Measurements from ENCODE around the gene FAM110A. TPM values are rescaled to one million over a fixed set of nuclear protein-coding genes. Genes with fewer than 3 reads are reported as not detected.

The FAM110A gene
- total RNA-seq, 4 donors from 2014 or later = 2.9 to 5.2 (median 3.1) TPM

DNA sequence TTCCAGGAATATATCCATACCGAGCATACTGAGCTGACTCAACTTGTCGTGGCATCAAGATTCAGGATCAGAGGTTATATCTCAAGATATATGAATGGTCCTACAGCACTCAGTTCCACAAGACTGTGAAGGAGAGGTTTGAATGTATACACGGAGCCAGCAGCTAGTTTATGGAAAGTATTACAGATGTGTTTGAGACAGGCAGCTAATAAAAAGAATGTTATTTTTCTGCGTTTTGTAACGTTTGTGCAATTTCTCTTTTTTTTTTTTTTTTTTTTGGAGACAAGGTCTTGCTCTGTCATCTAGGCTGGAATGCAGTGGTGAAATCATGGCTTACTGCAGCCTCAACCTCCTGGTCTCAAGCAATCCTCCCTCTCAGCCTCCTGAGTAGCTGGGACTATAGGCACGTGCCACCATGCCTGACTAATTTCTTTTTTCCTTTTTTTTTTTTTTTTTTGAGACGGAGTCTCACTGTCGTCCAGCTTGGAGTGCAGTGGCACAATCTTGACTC lies 3.4 kb upstream of the FAM110A start:
- ATAC-seq (ENCODE audit: low FRiP score) (no peak), DNase-seq (ENCODE audit: low spot score) (no peak)
- TF ChIP-seq, protein P1, sequence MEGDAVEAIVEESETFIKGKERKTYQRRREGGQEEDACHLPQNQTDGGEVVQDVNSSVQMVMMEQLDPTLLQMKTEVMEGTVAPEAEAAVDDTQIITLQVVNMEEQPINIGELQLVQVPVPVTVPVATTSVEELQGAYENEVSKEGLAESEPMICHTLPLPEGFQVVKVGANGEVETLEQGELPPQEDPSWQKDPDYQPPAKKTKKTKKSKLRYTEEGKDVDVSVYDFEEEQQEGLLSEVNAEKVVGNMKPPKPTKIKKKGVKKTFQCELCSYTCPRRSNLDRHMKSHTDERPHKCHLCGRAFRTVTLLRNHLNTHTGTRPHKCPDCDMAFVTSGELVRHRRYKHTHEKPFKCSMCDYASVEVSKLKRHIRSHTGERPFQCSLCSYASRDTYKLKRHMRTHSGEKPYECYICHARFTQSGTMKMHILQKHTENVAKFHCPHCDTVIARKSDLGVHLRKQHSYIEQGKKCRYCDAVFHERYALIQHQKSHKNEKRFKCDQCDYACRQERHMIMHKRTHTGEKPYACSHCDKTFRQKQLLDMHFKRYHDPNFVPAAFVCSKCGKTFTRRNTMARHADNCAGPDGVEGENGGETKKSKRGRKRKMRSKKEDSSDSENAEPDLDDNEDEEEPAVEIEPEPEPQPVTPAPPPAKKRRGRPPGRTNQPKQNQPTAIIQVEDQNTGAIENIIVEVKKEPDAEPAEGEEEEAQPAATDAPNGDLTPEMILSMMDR (IDR thresholded peaks at IDR 0.05) = no peak

DNA sequence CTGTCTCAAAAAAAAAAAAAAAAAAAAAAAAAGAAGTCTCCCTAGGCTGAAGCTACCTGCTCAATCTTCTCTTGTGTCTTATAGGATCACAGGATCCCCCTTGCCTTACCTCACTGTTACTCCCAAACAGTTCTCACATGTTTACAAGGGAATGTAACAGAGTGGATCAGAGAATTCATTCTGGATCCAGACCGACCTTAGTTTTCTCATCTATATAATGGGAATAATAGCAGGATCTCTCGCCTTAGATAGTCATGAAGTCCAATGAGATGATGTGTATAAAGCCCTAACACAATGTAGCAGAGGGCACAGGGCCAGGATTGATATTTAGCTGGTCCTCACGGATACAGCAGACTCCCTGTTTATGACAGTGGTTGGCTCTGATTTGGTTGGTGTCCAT lies 2.3 kb upstream of the FAM110A start:
- ATAC-seq (ENCODE audit: low FRiP score) = no peak
- no peak for DNase-seq (ENCODE audit: low spot score)
- TF ChIP-seq, protein P1 (IDR thresholded peaks at IDR 0.05) = no peak

DNA sequence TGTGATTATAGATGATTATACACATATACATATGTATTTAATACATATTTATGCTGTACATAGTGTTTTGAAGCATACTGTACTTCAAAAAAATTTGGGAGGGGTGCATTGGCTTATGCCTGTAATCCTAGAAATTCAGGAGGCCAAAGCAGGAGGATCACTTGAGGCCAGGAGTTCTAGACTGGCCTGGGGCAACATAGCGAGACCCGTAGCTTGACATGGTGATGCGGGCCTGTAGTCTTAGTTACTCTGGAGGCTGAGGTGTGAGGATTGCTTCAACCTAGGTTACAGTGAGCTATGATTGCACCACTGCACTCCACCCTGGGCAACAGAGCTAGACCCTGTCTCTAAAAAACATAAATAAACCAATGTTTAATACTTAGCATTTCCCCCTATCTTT lies 1.6 kb upstream of the FAM110A start:
- ATAC-seq (ENCODE audit: low FRiP score) = no peak

DNA sequence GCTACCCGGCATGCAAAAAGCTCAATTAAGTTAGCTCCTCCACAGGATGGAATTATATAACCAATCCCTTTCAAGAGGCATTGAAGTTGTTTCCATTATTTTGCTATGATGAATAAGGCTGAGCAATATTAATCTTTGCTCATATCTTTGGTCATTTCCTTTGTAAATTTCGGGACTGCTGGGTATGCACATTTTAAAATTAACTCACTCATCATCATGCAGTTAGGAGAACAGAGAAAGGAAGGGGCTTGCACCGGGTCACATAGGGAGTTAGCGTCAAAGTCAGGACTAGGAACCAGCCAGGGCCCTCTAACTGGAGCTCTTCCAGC lies 430 bp upstream of the FAM110A start:
- ATAC-seq (ENCODE audit: low FRiP score) (peak; percentile 46), DNase-seq (ENCODE audit: low spot score) (no peak)
- TF ChIP-seq, protein P1 (IDR thresholded peaks at IDR 0.05) = no peak

More for the DNA sequence above, 1.6 kb upstream of the FAM110A start:
- DNase-seq (ENCODE audit: low spot score) = no peak
- TF ChIP-seq, protein P1 (IDR thresholded peaks at IDR 0.05) = no peak

DNA sequence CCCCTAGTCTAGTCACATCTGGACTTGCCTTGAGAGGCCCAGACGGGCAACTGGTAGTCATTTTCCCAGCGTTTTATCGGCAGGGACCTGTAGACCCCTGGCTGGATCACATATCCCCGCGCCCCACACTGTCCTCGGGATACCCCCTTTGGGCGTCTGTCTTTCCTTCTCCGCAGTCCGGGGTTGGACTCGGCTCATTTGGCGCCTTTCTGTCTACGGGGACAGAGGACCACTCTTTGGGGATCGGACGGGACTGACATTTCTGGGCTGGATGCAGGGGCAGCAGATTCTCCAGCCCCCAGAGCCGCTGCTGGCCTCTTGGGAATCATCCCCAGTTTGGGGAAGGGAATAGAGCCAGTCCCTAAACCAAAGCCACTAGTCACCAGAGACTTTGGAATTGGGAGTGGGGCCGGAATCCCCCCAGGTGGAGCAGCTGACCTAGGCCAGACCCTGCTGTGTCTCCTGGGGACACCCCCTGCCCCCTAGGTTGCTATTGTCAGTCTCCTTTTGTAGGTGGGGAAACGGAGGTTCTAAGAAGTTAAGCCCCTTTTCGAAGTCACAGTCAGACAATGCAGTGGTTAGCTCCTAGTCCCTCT lies 734 bp downstream of the FAM110A start:
- TF ChIP-seq, protein P1 (IDR thresholded peaks at IDR 0.05) = no peak
- ATAC-seq (ENCODE audit: low FRiP score) (peak; percentile 15), DNase-seq (ENCODE audit: low spot score) (no peak)

DNA sequence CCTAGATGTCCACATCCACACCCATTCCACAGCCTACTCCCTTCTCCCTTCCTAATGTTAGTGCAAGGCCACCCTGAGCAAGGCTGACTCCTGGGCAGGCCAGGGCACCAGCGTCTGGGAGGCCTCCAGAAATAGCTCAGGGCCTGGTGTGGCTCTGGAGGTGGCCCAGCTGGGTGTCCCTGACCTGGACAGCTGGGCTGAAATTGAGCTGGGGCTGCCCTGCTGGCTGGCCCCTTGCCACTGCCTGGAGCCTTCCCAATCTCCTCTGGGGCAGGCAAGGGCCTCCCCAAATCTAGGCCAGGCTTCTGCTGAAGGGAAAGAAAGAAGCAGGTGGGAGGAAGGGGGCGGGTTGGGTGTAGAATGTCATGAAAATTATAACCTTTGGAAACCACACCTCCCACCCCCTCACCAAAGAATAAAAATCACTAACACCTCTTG lies 2.1 kb downstream of the FAM110A start:
- DNase-seq (ENCODE audit: low spot score) (no peak), ATAC-seq (ENCODE audit: low FRiP score) (no peak)
- TF ChIP-seq, protein P1 (IDR thresholded peaks at IDR 0.05) = no peak

DNA sequence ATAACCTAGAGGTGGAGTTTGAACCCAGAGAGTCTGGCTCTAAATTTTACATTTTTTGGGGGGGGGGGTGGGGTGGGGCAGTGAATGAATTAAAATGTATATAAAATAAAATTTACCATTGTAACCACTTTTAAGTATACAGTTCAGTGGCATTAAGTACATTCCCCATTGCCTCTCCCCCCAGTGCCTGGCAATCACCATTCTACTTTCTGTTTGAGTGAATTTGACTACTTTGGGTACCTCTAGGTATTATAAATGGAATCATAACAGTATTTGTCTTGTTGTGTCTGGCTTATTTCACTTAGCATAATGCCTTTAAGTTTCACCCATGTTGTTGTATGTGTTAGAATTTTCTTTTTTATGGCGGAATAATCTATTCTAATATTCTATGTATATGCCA lies 2.7 kb downstream of the FAM110A start:
- ATAC-seq (ENCODE audit: low FRiP score) = no peak
- TF ChIP-seq, protein P1 (IDR thresholded peaks at IDR 0.05) = no peak
- DNase-seq (ENCODE audit: low spot score) = no peak
